Measurements from ENCODE around the gene BBS9.

The BBS9 gene

DNA sequence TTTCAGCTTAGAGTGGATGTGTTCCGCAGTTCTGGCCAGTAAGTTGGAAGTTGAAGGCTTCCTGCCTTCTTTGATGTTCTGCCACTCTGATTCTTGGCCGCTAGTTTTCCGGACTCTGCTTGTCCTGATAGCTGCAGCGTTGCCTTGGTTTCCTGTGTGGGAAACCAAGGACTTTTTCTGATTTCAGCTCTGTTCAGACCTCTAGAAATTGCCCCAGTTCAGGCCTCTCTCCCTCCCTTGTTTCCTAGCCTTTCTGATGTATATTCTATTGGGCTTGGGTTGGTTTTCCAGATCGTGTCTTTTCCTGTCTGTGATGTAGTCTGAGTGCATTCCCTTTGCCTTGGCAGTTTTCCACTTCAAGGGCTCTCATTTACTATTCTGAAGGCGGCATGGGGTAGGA, 318.7 kb downstream of the BBS9 start:
- TF ChIP-seq, protein P1, sequence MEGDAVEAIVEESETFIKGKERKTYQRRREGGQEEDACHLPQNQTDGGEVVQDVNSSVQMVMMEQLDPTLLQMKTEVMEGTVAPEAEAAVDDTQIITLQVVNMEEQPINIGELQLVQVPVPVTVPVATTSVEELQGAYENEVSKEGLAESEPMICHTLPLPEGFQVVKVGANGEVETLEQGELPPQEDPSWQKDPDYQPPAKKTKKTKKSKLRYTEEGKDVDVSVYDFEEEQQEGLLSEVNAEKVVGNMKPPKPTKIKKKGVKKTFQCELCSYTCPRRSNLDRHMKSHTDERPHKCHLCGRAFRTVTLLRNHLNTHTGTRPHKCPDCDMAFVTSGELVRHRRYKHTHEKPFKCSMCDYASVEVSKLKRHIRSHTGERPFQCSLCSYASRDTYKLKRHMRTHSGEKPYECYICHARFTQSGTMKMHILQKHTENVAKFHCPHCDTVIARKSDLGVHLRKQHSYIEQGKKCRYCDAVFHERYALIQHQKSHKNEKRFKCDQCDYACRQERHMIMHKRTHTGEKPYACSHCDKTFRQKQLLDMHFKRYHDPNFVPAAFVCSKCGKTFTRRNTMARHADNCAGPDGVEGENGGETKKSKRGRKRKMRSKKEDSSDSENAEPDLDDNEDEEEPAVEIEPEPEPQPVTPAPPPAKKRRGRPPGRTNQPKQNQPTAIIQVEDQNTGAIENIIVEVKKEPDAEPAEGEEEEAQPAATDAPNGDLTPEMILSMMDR (IDR thresholded peaks at IDR 0.05; ENCODE audit: insufficient read depth, low read depth, low read length, missing control alignments) = no peak
- DNase-seq (ENCODE audit: low read depth) = no peak
- H3K4me3 ChIP-seq (ENCODE audit: low read length) = no peak overlapping the region

DNA sequence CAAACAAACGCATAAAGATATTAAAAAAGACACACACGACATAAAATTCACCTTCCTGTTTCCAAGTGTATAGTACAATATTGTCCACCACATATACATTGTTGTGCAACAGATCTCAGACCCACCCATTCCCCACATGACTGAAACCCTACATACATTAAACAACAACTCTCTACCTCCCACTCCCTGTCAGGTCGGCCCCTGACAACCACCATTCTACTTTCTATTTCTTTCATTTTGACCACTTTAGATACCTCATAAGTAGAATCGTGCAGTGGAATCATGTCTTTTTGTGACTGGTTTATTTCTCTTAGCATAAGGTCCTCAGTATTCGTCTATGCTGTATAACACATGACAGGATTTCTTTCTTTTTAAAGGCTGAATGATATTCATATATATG, 320.5 kb downstream of the BBS9 start:
- no peak overlapping the region for H3K4me3 ChIP-seq (ENCODE audit: low read length)
- no peak for DNase-seq (ENCODE audit: low read depth)
- TF ChIP-seq, protein P1 (IDR thresholded peaks at IDR 0.05; ENCODE audit: insufficient read depth, low read depth, low read length, missing control alignments) = no peak

DNA sequence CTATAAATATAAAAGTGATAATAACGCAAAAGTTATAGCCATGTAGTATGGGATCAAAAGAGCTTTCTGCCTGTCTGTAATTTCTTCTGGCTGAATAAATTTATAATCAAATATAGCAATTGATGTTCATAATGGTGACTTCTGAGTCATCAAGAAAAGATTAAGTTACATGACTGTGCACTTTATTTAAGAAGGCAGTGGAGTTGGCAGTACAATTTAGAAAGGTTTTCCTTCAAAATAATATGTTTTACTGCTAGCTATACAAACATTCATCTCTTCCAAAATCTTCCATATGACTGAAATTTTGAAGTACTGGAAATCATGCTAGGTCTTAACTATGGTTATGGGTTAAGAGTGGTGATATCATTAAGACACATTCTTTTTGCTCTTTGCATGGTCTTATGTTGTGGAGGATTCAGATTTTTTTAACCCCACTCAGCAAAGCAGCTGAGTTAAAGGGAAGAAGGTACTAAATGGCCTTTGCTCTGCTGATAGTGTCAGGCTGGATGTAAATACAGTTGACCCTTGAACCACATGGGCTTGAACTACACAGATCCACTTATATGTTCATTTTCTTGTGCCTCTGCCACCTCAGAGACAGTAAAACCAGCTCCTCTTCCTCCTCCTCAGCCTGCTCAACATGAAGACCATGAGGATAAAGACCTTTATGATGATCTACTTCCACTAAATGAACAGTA, 323.6 kb downstream of the BBS9 start:
- H3K4me3 ChIP-seq (ENCODE audit: low read length) = no peak overlapping the region
- DNase-seq (ENCODE audit: low read depth) = peak; percentile 14
- TF ChIP-seq, protein P1 (IDR thresholded peaks at IDR 0.05; ENCODE audit: insufficient read depth, low read depth, low read length, missing control alignments) = no peak

DNA sequence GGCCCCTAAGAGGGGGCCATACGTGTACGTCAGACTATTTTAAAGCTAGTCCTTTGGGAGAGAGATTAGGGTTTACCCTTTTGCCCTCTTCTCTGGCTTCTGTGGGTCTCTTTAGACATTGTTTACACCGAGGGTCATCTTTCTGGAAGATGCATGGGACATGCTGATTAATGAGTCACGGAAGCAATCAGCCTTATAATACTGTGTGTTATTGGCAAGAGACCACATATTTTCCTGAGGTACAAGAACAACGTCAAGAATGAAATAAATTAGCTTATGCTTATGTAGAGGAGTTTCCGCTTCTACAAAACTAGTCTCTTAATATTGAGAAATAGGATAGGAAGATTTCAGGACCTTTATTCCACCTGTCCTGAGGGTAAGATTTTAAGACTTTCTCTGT, 327.7 kb downstream of the BBS9 start:
- TF ChIP-seq, protein P1 (IDR thresholded peaks at IDR 0.05; ENCODE audit: insufficient read depth, low read depth, low read length, missing control alignments) = no peak
- no peak overlapping the region for H3K4me3 ChIP-seq (ENCODE audit: low read length)
- no peak for DNase-seq (ENCODE audit: low read depth)

DNA sequence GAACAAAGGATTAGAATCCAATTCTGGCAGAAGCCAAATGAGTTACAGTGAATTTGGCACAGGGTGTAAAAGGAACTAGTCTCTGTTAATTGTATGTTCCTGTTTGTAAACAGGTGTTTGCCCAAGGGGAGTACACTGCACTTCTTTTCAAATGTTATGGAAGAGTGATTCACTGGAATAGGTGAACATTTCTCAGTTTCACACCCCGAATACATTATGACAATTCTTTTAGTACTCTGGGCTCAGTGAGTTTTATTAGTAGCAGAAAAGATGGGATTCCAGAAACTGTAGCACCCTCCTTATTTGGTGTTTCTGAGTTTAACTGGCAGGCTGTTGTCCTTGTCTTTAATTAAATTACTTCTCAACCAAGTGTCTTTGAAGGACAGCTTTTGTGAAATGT, 329.2 kb downstream of the BBS9 start:
- TF ChIP-seq, protein P1 (IDR thresholded peaks at IDR 0.05; ENCODE audit: insufficient read depth, low read depth, low read length, missing control alignments) = no peak
- no peak overlapping the region for H3K4me3 ChIP-seq (ENCODE audit: low read length)
- no peak for DNase-seq (ENCODE audit: low read depth)

DNA sequence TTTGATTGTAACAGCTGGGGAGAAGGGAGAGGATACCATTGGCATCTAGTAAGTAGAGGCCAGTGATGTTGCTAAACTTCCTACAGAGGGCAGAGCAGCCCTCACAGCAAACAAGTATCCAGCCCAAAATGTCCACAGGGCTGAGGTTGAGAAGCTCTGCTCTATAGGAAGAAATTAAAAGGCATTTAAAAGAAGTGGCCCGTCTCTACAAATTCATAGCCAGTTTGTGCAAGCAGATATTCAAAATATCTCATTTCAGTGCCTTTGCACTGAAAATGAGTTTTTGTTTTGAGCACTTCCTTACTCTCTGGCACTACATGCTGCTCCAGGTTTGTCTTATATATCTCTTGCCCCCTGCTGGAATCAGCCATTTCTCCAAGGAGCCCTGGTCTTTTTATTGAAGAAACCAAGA, 330.0 kb downstream of the BBS9 start:
- TF ChIP-seq, protein P1 (IDR thresholded peaks at IDR 0.05; ENCODE audit: insufficient read depth, low read depth, low read length, missing control alignments) = peak; percentile 75
- no peak overlapping the region for H3K4me3 ChIP-seq (ENCODE audit: low read length)
- DNase-seq (ENCODE audit: low read depth) = peak; percentile 76

DNA sequence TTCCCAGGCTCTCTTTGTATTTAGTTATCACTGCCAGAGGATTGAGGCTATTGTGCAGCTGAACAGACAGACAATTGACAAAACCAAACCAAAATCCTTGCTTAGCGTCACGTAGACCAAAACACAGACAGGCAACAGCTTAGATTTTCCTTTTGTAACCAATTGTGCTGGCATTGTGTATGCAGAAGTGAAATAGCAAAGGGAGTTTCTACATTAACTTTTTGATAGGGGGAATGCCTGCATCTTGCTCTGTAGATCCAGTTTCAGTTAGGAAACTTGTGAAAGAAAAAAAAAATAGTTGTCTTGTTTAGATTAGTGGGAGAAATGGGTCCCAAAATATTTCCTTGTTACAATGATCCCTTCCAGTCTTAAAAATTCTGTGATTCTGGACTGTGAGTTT, 333.8 kb downstream of the BBS9 start:
- no peak overlapping the region for H3K4me3 ChIP-seq (ENCODE audit: low read length)
- no peak for DNase-seq (ENCODE audit: low read depth)
- TF ChIP-seq, protein P1 (IDR thresholded peaks at IDR 0.05; ENCODE audit: insufficient read depth, low read depth, low read length, missing control alignments) = no peak
